Neural cell (in vitro differentiated cells): ENCODE data around the gene TMEM259. TPM values are rescaled to one million over a fixed set of nuclear protein-coding genes. Genes with fewer than 3 reads are reported as not detected.

Experiments used
- H2AFZ ChIP-seq: fragments of 200-600, 300-800 bp; sonication (generic), shearing (Covaris generic); 2 replicates; pipeline ENCODE4 v1.6.0; 2014; ENCODE audit warnings: low read depth, mild to moderate bottlenecking, antibody characterized with exemption, low read length, moderate library complexity
- H3F3A ChIP-seq: fragments of 200-600 bp; shearing (Covaris generic); 2 replicates; pipeline ENCODE4 v1.6.1; 2016; ENCODE audit warnings: mild to moderate bottlenecking, moderate library complexity, mixed read lengths, antibody characterized with exemption, low read length; ENCODE audit not compliant: insufficient read depth, poor library complexity, severe bottlenecking
- H3K27ac ChIP-seq: fragments of 200-600, 300-800 bp; sonication (generic), shearing (Covaris generic); 2 replicates; pipeline ENCODE4 v1.5.1; 2014; ENCODE audit warnings: mild to moderate bottlenecking, low read length, moderate library complexity
- H3K27me3 ChIP-seq: fragments of 300-800, 200-600 bp; sonication (generic), shearing (Covaris generic); 2 replicates; pipeline ENCODE4 v1.6.0; 2014; ENCODE audit warnings: mild to moderate bottlenecking, low read depth, low read length, moderate library complexity; ENCODE audit not compliant: insufficient read depth
- H3K36me3 ChIP-seq: fragments of 300-800, 200-600 bp; sonication (generic), shearing (Covaris generic); 2 replicates; pipeline ENCODE4 v1.5.1; 2014; ENCODE audit warnings: mild to moderate bottlenecking, antibody characterized with exemption, low read length, moderate library complexity; ENCODE audit not compliant: insufficient read depth
- H3K4me2 ChIP-seq: fragments of 300-800, 200-600 bp; sonication (generic), shearing (Covaris generic); 2 replicates; pipeline ENCODE4 v1.6.0; 2014; ENCODE audit warnings: mild to moderate bottlenecking, low read length
- H3K4me3 ChIP-seq: fragments of 300-800, 200-600 bp; sonication (generic), shearing (Covaris generic); 2 replicates; pipeline ENCODE4 v1.5.1; 2014; ENCODE audit warnings: mild to moderate bottlenecking, low read length, moderate library complexity
- H3K79me2 ChIP-seq: fragments of 200-600 bp; shearing (Covaris generic); replicated peaks from 2 replicates; pipeline ENCODE4 v1.6.0; 2014; ENCODE audit warnings: mild to moderate bottlenecking, low read length, moderate library complexity; ENCODE audit not compliant: insufficient read depth
- H3K9ac ChIP-seq: fragments of 300-800, 200-600 bp; sonication (generic), shearing (Covaris generic); 2 replicates; pipeline ENCODE4 v1.6.1; 2016; ENCODE audit warnings: mild to moderate bottlenecking, low read length, mixed read lengths
- H3K9me2 ChIP-seq: fragments of 200-600 bp; shearing (Covaris generic); 2 replicates; pipeline ENCODE4 v1.6.1; 2016; ENCODE audit warnings: mild to moderate bottlenecking, low read length, mixed read lengths; ENCODE audit not compliant: insufficient read depth
- H3K9me3 ChIP-seq: fragments of 200-600, 300-800 bp; sonication (generic), shearing (Covaris generic); 2 replicates; pipeline ENCODE4 v1.6.1; 2016; ENCODE audit warnings: mild to moderate bottlenecking, mixed run types, low read length, moderate library complexity, mixed read lengths
- H4K20me1 ChIP-seq: fragments of 200-600 bp; shearing (Covaris generic); 2 replicates; pipeline ENCODE4 v1.6.1; 2016; ENCODE audit warnings: mild to moderate bottlenecking, mixed run types; ENCODE audit not compliant: insufficient read depth
- EP300 ChIP-seq: fragments of 450-650 bp; conservative IDR thresholded peaks from 2 replicates; pipeline ENCODE4 v1.6.1; 2014; ENCODE audit warnings: antibody characterized with exemption, mild to moderate bottlenecking, moderate library complexity; ENCODE audit not compliant: poor library complexity, severe bottlenecking
- EZH2 ChIP-seq: fragments of 200-600, 300-800 bp; shearing (Covaris generic), sonication (generic); IDR thresholded peaks from 2 replicates; pipeline ENCODE4 v1.6.1; 2014; ENCODE audit warnings: antibody characterized with exemption, low read length, borderline replicate concordance, mild to moderate bottlenecking; ENCODE audit not compliant: insufficient read depth, poor library complexity, severe bottlenecking
- MXI1 ChIP-seq: fragments of 450-650 bp; conservative IDR thresholded peaks from 2 replicates; pipeline ENCODE4 v1.6.1; 2014; ENCODE audit warnings: antibody characterized with exemption, mild to moderate bottlenecking; ENCODE audit not compliant: poor library complexity, severe bottlenecking
- POLR2AphosphoS5 ChIP-seq: IDR thresholded peaks from 2 replicates; pipeline ENCODE4 v1.6.1; 2012
- RAD21 ChIP-seq: fragments of 450-650 bp; conservative IDR thresholded peaks from 2 replicates; pipeline ENCODE4 v1.6.1; 2014; ENCODE audit warnings: antibody characterized with exemption, mild to moderate bottlenecking, moderate library complexity
- REST ChIP-seq: IDR thresholded peaks from 2 replicates; pipeline ENCODE4 v1.6.1; 2012; ENCODE audit warnings: borderline replicate concordance
- SMC3 ChIP-seq: fragments of 450-650 bp; conservative IDR thresholded peaks from 2 replicates; pipeline ENCODE4 v1.6.1; 2014; ENCODE audit warnings: antibody characterized with exemption, mild to moderate bottlenecking, moderate library complexity; ENCODE audit not compliant: poor library complexity
- TAF1 ChIP-seq: IDR thresholded peaks from 2 replicates; pipeline ENCODE4 v1.6.1; 2012; ENCODE audit warnings: low read depth
- polyA plus RNA-seq: library from polyadenylated mRNA; depleted of rRNA; stranded (reverse); fragments of >200 nt; gene quantifications from 2 replicates; pipeline ENCODE4 v1.2.3, GENCODE V29; 2014
- TF ChIP-seq, protein P1 (sequence below): fragments of 450-650 bp; IDR thresholded peaks from 2 replicates; pipeline ENCODE4 v1.5.1; 2014; ENCODE audit warnings: antibody characterized with exemption, mild to moderate bottlenecking, moderate library complexity; ENCODE audit not compliant: poor library complexity, severe bottlenecking

The TMEM259 gene
- polyA plus RNA-seq, 1 donor from 2014 or later: 176 TPM

- Histone ChIP-seq H3K9me3 (no peaks in the 10 kb centered on the region), H3K4me3 (no peak overlapping the region), H4K20me1 (no peaks in the 10 kb centered on the region), H3K79me2 (no peaks in the 10 kb centered on the region), H3K36me3 (no peaks in the 10 kb centered on the region), H2AFZ (no peak overlapping the region), H3K27ac (no peak overlapping the region), H3K9ac (no peak overlapping the region), H3K27me3 (no peaks in the 10 kb centered on the region), H3K4me2 (no peak overlapping the region), H3F3A (no peaks in the 10 kb centered on the region), H3K9me2 (no peaks in the 10 kb centered on the region)
- TF ChIP-seq REST (no peak), POLR2AphosphoS5 (no peak), RAD21 (no peak), EZH2 (no peak), TAF1 (no peak), MXI1 (no peak), EP300 (no peak), SMC3 (no peak)
- TF ChIP-seq, protein P1, sequence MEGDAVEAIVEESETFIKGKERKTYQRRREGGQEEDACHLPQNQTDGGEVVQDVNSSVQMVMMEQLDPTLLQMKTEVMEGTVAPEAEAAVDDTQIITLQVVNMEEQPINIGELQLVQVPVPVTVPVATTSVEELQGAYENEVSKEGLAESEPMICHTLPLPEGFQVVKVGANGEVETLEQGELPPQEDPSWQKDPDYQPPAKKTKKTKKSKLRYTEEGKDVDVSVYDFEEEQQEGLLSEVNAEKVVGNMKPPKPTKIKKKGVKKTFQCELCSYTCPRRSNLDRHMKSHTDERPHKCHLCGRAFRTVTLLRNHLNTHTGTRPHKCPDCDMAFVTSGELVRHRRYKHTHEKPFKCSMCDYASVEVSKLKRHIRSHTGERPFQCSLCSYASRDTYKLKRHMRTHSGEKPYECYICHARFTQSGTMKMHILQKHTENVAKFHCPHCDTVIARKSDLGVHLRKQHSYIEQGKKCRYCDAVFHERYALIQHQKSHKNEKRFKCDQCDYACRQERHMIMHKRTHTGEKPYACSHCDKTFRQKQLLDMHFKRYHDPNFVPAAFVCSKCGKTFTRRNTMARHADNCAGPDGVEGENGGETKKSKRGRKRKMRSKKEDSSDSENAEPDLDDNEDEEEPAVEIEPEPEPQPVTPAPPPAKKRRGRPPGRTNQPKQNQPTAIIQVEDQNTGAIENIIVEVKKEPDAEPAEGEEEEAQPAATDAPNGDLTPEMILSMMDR: no peak
Observed at GRCh38 chr19:1045247-1045603, 24.3 kb upstream of the TMEM259 start.

DNA sequence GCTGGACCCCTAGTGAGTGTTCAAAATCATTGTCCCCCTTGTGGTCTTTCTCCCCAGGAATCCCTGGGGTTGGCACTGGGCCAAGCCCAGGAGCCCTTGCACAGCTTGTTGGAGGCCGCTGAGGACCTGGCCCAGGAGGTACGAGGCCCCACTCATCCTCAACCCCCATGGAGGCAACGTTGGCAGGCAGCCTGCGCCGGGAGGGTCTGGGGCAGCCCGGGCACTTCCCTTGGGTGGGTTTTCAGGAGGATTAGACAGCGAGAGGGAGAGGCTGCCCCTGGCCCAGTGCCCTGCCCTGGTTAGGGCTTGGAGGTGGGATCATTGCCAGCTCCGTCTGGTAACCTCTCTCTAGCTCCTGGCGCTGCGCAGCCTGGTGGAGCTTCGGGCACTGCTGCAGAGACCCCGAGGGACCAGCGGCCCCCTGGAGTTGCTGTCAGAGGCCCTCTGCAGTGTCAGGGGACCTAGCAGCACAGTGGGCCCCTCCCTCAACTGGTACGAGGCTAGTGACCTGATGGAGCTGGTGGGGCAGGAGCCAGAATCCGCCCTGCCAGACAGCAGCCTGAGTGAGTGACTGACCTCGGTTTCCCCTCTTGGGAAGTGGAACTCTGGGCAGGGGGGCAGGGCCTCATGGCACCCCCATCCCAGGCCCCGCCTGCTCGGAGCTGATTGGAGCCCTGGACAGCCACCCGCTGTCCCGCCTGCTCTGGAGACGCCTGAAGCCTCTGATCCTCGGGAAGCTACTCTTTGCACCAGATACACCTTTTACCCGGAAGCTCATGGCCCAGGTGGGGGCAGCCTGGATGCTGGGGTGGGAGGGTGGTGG, 22.0 kb upstream of the TMEM259 start:
- H3K36me3 ChIP-seq: no peaks in the 10 kb centered on the region
- no peaks in the 10 kb centered on the region for H3K27me3 ChIP-seq
- TF ChIP-seq, protein P1: no peak
- no peak for TF ChIP-seq RAD21
- TF ChIP-seq EZH2: no peak
- TF ChIP-seq SMC3: no peak
- no peak overlapping the region for H3K4me2 ChIP-seq
- no peaks in the 10 kb centered on the region for H3K79me2 ChIP-seq
- H3F3A ChIP-seq: no peaks in the 10 kb centered on the region
- no peak overlapping the region for H3K27ac ChIP-seq
- no peaks in the 10 kb centered on the region for H3K9me3 ChIP-seq
- no peak overlapping the region for H2AFZ ChIP-seq
- no peak overlapping the region for H3K9ac ChIP-seq
- no peaks in the 10 kb centered on the region for H3K9me2 ChIP-seq
- no peaks in the 10 kb centered on the region for H4K20me1 ChIP-seq
- H3K4me3 ChIP-seq: no peak overlapping the region
